Right lobe of liver (tissue), 6 donors: Measurements from ENCODE around the gene C1QTNF6. TPM values are rescaled to one million over a fixed set of nuclear protein-coding genes. Genes with fewer than 3 reads are reported as not detected.

ENCODE experiments used
- ATAC-seq, 4 donors: fragments of 200-7000 bp; cut with Tn5 transposase; one replicate each; pipeline ENCODE4 v1.9.1; 2020; ENCODE audit warnings: mild to moderate bottlenecking in 4 of 4, moderate library complexity in 4 of 4
- DNase-seq, 3 donors: peaks; one replicate each; pipeline ENCODE4 v3.0.0-alpha.2; 2020
- H3K27ac ChIP-seq, 3 donors: fragments of 200-600 bp; one replicate each; pipeline ENCODE4 v1.8.0; 2022
- H3K27me3 ChIP-seq, 2 donors: fragments of 200-600 bp; one replicate each; pipeline ENCODE4 v1.8.0; 2022
- H3K36me3 ChIP-seq, 4 donors: fragments of 200-600 bp; sonication (generic) in 1 of 4; one replicate each; pipeline versions ENCODE4 v1.5.1 to v1.8.0; 2017 to 2022; ENCODE audit warnings: control low read depth in 1 of 4
- H3K4me1 ChIP-seq, 4 donors: fragments of 200-600 bp; sonication (generic) in 1 of 4; one replicate each; pipeline versions ENCODE4 v1.5.1 to v1.8.0; 2017 to 2022; ENCODE audit warnings: control low read depth in 1 of 4
- H3K4me3 ChIP-seq, 3 donors: fragments of 200-600 bp; one replicate each; pipeline ENCODE4 v1.8.0; 2022
- H3K9me3 ChIP-seq, 4 donors: fragments of 200-600 bp; sonication (generic) in 1 of 4; one replicate each; pipeline versions ENCODE4 v1.5.1 to v1.8.0; 2017 to 2022; ENCODE audit warnings: control low read depth in 1 of 4
- CTCF ChIP-seq, 4 donors: fragments of 200-600 bp in 3 of 4; fragments of 450-650 bp in 1 of 4; IDR thresholded peaks; one replicate each; pipeline versions ENCODE4 v1.5.1 to v1.8.0; 2016 to 2022; ENCODE audit warnings: antibody characterized with exemption in 4 of 4, mild to moderate bottlenecking in 2 of 4
- POLR2A ChIP-seq: fragments of 450-650 bp; IDR thresholded peaks from one replicate; pipeline ENCODE4 v1.6.1; 2017; ENCODE audit warnings: antibody characterized with exemption, mild to moderate bottlenecking
- WGBS: methylation state at CpG from one replicate; pipeline ENCODE4 v1.1.6; 2018; ENCODE audit warnings: low coverage, low lambda C conversion rate; ENCODE audit not compliant: insufficient coverage; ENCODE audit errors: missing lambda C conversion rate; 5-methylcytosine and 5-hydroxymethylcytosine counted together
- intact Hi-C, 2 donors: fragments of 100-400 bp; cut with DNase I; formaldehyde crosslinking; loops; one replicate each; pipeline versions ENCODE4 v1.11.2 to v1.14.1; 2022
- total RNA-seq, 6 experiments: library from RNA; depleted of rRNA in 2 of 6; stranded (reverse); fragments of >200 nt in 2 of 6; fragmentation: NEBNext Ultra II Directional in 3 of 6; extraction: Animal tissue kit (Norgen Biotek cat#: 25700) in 3 of 6; gene quantifications; one replicate each; pipeline versions ENCODE4 v1.1.0 to v1.2.4, GENCODE V29; 2016 to 2023
- donor health status: DM: no; HTN: yes; CAD: no.
- donor health status: DM: no; HTN: no; CAD: no.
- donor health status: DM: no; HTN: no; CAD: no.
- donor health status: DM: no; HTN: yes; CAD: no.
- donor health status: DM: no; HTN: yes; CAD: no.

C1QTNF6 gene
- total RNA-seq, 6 experiments from 2014 or later: 3.3 to 12.6 (median 6.3) TPM

GRCh38 chr22:37169947-37170688 lies 17.9 kb downstream of the C1QTNF6 start:
- no peak overlapping the region for H3K27ac ChIP-seq

GRCh38 chr22:37169406-37169805 lies 18.6 kb downstream of the C1QTNF6 start:
- intact Hi-C loops: no loop called here
- Histone ChIP-seq H3K36me3 (no peaks in the 10 kb centered on the region), H3K27ac (no peak overlapping the region), H3K9me3 (no peaks in the 10 kb centered on the region), H3K4me1 (peaks cover 0 to 17% (median 8%) of the 10 kb centered on the region in 4 donors), H3K27me3 (no peaks in the 10 kb centered on the region), H3K4me3 (no peak overlapping the region)
- ATAC-seq (no peak), DNase-seq (peak in 2 of 3 donors; percentile 15 to 36)
- 80% methylated on average over 6 of the region's 8 CpGs for WGBS
- TF ChIP-seq CTCF (IDR thresholded peaks at IDR 0.05) (no peak), POLR2A (no peak)

More at GRCh38 chr22:37169947-37170688, 17.9 kb downstream of the C1QTNF6 start:
- TF ChIP-seq CTCF (IDR thresholded peaks at IDR 0.05) (no peak), POLR2A (no peak)
- no peaks in the 10 kb centered on the region for H3K27me3 ChIP-seq
- H3K9me3 ChIP-seq: no peaks in the 10 kb centered on the region
- DNase-seq (peak in 2 of 3 donors; percentile 33 to 38), ATAC-seq (no peak)
- H3K4me3 ChIP-seq: no peak overlapping the region
- intact Hi-C loops: no loop called here
- no peaks in the 10 kb centered on the region for H3K36me3 ChIP-seq
- 100% methylated on average over 1 of the region's 10 CpGs for WGBS
- H3K4me1 ChIP-seq: peaks cover 0 to 17% (median 8%) of the 10 kb centered on the region in 4 donors

GRCh38 chr22:37167981-37168647 lies 19.9 kb downstream of the C1QTNF6 start:
- 30% methylated on average over 8 of the region's 8 CpGs for WGBS
- peak; percentile 3 to 43 (median 22) for DNase-seq
- intact Hi-C loops: no loop called here

More at GRCh38 chr22:37167981-37168647, 19.9 kb downstream of the C1QTNF6 start:
- H3K36me3 ChIP-seq: no peaks in the 10 kb centered on the region
- TF ChIP-seq CTCF (IDR thresholded peaks at IDR 0.05): peak in 1 of 4 donors; percentile 7
- TF ChIP-seq POLR2A: no peak
- peaks cover 0 to 17% (median 8%) of the 10 kb centered on the region in 4 donors for H3K4me1 ChIP-seq
- no peaks in the 10 kb centered on the region for H3K9me3 ChIP-seq
- H3K27ac ChIP-seq: peak overlapping the region in 1 of 3 donors; percentile 24
- no peak overlapping the region for H3K4me3 ChIP-seq
- peak in 3 of 4 donors; percentile 7 to 35 (median 9) for ATAC-seq
- H3K27me3 ChIP-seq: no peaks in the 10 kb centered on the region
